DMS 273 treated with DMSO at 0.1 percent for 48 hours (cell line): ENCODE measurements around the gene CPNE5.
"Not testable (repeated sequence)": the region's sequence is repeated elsewhere in the genome, so short reads cannot be mapped to it uniquely, and the experiment has no call there.

Experiments
- DNase-seq: peaks from one replicate; lab custom pipeline; 2025; lab: John Stamatoyannopoulos, UW

Gene CPNE5

GRCh38 chr6:36723992-36724391, 115.3 kb downstream of the CPNE5 start:
- not testable (repeated sequence) for DNase-seq

GRCh38 chr6:36722879-36723278, 116.4 kb downstream of the CPNE5 start:
- DNase-seq: no peak

- no peak for DNase-seq
These were observed 116.9 kb downstream of the CPNE5 start for GRCh38 chr6:36722365-36722764.

- DNase-seq: no peak
These were observed 117.7 kb downstream of the CPNE5 start for GRCh38 chr6:36721369-36722140.

- DNase-seq: no peak
These were observed 118.7 kb downstream of the CPNE5 start for GRCh38 chr6:36720251-36721141.

- DNase-seq: no peak
These were observed 120.1 kb downstream of the CPNE5 start for GRCh38 chr6:36719126-36719525.

- DNase-seq: no peak
These were observed 120.7 kb downstream of the CPNE5 start for GRCh38 chr6:36718560-36718959.

GRCh38 chr6:36717871-36718540, 121.2 kb downstream of the CPNE5 start:
- no peak for DNase-seq

- peak; percentile 18 for DNase-seq
These were observed 121.9 kb downstream of the CPNE5 start for GRCh38 chr6:36717231-36717825.

GRCh38 chr6:36716476-36717093, 122.7 kb downstream of the CPNE5 start:
- DNase-seq: no peak

- DNase-seq: no peak
These were observed 123.8 kb downstream of the CPNE5 start for GRCh38 chr6:36715469-36715868.

- no peak for DNase-seq
These were observed 124.7 kb downstream of the CPNE5 start for GRCh38 chr6:36714511-36714910.

- no peak for DNase-seq
These were observed 125.4 kb downstream of the CPNE5 start for GRCh38 chr6:36713846-36714245.

GRCh38 chr6:36712816-36713215, 126.4 kb downstream of the CPNE5 start:
- no peak for DNase-seq

- no peak for DNase-seq
These were observed 132.9 kb downstream of the CPNE5 start for GRCh38 chr6:36706339-36706738.

GRCh38 chr6:36704961-36705577, 134.2 kb downstream of the CPNE5 start:
- DNase-seq: not testable (repeated sequence)

- DNase-seq: no peak
These were observed 135.3 kb downstream of the CPNE5 start for GRCh38 chr6:36703982-36704381.

- DNase-seq: no peak
These were observed 136.1 kb downstream of the CPNE5 start for GRCh38 chr6:36703081-36703606.

GRCh38 chr6:36702656-36703055, 136.6 kb downstream of the CPNE5 start:
- no peak for DNase-seq

- DNase-seq: no peak
These were observed 137.7 kb downstream of the CPNE5 start for GRCh38 chr6:36701401-36701991.

GRCh38 chr6:36700831-36701230, 138.4 kb downstream of the CPNE5 start:
- DNase-seq: no peak
